ENCODE measurements around the gene ZNF8. TPM values are rescaled to one million over a fixed set of nuclear protein-coding genes. Genes with fewer than 3 reads are reported as not detected.
A peak's percentile ranks its signal among the peaks of the same experiment; 100 is the strongest.

ZNF8 gene
- total and polyA plus RNA-seq, 7 donors = 0.35 to 2.5 (median 1.5) TPM

DNA sequence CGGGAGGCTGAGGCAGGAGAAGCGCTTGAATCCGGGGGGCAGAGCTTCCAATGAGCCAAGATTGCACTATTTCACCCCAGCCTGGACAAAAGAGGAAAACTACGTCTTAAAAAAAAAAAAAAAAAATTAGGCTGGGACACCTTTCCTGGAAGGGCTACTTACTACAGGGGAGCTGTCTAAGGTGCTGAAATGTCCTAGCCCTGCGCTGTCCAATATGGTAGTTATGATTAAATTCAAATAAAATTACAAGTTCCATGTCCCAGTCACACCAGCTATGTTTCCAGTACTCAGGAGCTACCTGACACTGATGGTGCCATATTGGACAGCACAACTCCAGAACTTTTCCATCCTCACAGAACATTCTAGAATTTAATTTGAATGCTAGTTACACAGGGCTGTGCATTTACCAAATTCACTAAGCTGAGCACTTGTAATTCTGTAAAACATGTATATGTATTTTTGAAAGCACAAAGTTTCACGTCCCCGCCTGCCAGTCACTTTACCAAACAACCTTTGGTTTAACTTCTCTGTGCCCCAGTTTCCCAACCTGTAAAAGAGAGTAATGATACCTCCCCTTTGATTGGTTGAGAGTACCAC lies 38.8 kb downstream of the ZNF8 start:
- DNase-seq = no peak
- no peak for ATAC-seq
- Histone ChIP-seq H3K27me3 (ENCODE audit: insufficient read depth in 3 of 3, low read length in 2 of 3) (no peaks in the 10 kb centered on the region), H3K36me3 (ENCODE audit: insufficient read depth in 1 of 2, low read depth in 1 of 2) (peaks cover 9 to 55% of the 10 kb centered on the region in 2 donors), H3K27ac (no peak overlapping the region), H3K4me3 (no peak overlapping the region), H3K9me3 (no peaks in the 10 kb centered on the region), H3K4me1 (no peaks in the 10 kb centered on the region)
- TF ChIP-seq, protein P1, sequence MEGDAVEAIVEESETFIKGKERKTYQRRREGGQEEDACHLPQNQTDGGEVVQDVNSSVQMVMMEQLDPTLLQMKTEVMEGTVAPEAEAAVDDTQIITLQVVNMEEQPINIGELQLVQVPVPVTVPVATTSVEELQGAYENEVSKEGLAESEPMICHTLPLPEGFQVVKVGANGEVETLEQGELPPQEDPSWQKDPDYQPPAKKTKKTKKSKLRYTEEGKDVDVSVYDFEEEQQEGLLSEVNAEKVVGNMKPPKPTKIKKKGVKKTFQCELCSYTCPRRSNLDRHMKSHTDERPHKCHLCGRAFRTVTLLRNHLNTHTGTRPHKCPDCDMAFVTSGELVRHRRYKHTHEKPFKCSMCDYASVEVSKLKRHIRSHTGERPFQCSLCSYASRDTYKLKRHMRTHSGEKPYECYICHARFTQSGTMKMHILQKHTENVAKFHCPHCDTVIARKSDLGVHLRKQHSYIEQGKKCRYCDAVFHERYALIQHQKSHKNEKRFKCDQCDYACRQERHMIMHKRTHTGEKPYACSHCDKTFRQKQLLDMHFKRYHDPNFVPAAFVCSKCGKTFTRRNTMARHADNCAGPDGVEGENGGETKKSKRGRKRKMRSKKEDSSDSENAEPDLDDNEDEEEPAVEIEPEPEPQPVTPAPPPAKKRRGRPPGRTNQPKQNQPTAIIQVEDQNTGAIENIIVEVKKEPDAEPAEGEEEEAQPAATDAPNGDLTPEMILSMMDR (IDR thresholded peaks at IDR 0.05) = no peak
- WGBS, 3 donors = 56 to 67% (median 62%) methylated on average over 7 of the region's 7 CpGs
- intact Hi-C loops (cut with DNase I) = no loop called here

DNA sequence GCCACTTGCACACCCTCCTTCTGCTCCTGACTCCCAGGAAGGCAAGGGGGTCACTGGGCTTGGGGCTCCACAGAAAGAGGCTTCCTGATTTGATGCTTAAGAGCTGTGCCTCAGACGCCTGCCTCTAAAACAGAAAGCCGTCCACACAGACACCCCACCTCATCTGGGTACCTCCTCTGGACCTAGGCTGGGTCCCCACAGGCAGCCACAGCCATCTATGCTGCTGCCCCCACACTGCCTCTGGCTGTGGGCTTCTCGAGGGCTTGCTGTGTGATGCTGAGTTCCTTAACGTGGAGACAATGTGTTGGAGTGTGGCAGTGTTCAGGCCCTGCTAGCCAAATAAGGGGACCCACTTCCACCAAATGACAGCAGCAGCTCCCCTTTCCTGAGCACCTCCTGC lies 39.5 kb downstream of the ZNF8 start:
- peaks cover 5 to 48% of the 10 kb centered on the region in 2 donors for H3K36me3 ChIP-seq (ENCODE audit: insufficient read depth in 1 of 2, low read depth in 1 of 2)
- intact Hi-C loops (cut with DNase I) = no loop called here
- no peak for ATAC-seq
- H3K27ac ChIP-seq = no peak overlapping the region
- no peak for DNase-seq
- no peaks in the 10 kb centered on the region for H3K27me3 ChIP-seq (ENCODE audit: insufficient read depth in 3 of 3, low read length in 2 of 3)
- H3K4me3 ChIP-seq = no peak overlapping the region
- H3K9me3 ChIP-seq = no peaks in the 10 kb centered on the region
- TF ChIP-seq, protein P1 (IDR thresholded peaks at IDR 0.05) = no peak
- 71 to 87% (median 74%) methylated on average over 4 of the region's 4 CpGs for WGBS, 3 donors
- H3K4me1 ChIP-seq = no peaks in the 10 kb centered on the region

DNA sequence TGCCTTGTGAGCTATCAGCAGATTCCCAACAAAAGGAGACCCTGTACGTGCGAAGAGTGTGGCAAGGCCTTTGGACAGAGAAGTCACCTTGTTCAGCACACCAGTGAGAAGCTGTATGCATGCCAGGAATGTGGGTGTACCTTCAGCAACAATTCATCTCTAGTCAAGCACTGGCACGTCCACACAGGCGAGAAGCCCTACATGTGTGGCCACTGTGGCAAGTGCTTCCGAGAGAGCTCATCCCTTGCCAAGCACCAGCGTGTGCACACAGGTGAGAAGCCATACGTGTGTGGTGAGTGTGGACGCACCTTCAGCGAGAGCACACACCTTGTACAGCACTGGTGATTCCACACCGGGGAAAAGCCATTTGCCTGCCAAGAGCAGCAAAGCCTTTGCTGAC lies 40.5 kb downstream of the ZNF8 start:
- Histone ChIP-seq H3K4me1 (no peaks in the 10 kb centered on the region), H3K27ac (no peak overlapping the region), H3K27me3 (ENCODE audit: insufficient read depth in 3 of 3, low read length in 2 of 3) (no peaks in the 10 kb centered on the region), H3K9me3 (no peaks in the 10 kb centered on the region), H3K36me3 (ENCODE audit: insufficient read depth in 1 of 2, low read depth in 1 of 2) (peaks cover 3 to 41% of the 10 kb centered on the region in 2 donors), H3K4me3 (no peak overlapping the region)
- intact Hi-C loops (cut with DNase I) = no loop called here
- DNase-seq (no peak), ATAC-seq (no peak)
- 89 to 91% (median 91%) methylated on average over 10 of the region's 10 CpGs for WGBS, 3 donors
- TF ChIP-seq, protein P1 (IDR thresholded peaks at IDR 0.05) = no peak

DNA sequence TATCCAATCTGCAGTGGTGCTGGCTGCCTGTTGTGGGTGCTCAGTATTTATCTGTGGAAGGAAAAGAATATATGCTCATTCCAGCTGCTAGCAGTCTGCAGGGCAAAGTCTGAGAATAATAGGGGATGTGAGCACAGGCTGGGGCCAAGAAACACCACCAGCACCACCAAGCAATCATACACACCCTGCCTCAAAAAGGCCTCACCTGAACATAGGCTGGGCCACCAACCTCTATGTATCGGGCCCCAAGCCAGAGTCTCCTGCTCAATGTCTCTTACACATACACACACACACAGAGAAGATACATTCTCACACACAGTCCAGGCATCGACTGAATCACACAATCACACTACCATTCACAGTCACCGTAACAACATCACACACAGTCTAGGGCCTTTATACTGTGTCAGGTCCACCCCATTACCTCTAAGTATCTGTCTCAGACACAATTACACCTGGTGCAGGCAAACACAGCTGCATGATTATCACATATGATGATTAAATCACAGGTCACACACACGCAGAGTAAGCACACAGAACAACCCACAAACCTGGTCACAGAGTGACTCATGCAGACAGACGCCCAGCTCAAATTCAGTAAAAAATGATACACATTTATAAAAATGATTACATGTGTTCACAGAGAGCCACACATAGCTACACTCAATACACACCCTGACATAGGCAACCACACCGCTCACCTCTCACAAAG lies 46.7 kb downstream of the ZNF8 start:
- H3K4me1 ChIP-seq = peaks cover 24% of the 10 kb centered on the region
- no peak overlapping the region for H3K27ac ChIP-seq
- no peak for DNase-seq
- H3K9me3 ChIP-seq = no peaks in the 10 kb centered on the region
- no peak for ATAC-seq
- peaks cover 0 to 12% of the 10 kb centered on the region in 2 donors for H3K36me3 ChIP-seq (ENCODE audit: insufficient read depth in 1 of 2, low read depth in 1 of 2)
- 85 to 91% (median 90%) methylated on average over 6 of the region's 6 CpGs for WGBS, 3 donors
- H3K4me3 ChIP-seq = peak overlapping the region; percentile 95
- H3K27me3 ChIP-seq (ENCODE audit: insufficient read depth in 3 of 3, low read length in 2 of 3) = no peaks in the 10 kb centered on the region
- TF ChIP-seq, protein P1 (IDR thresholded peaks at IDR 0.05) = no peak
- intact Hi-C loops (cut with DNase I) = loop anchor here (5.0 kb wide), 2 partner anchors 37 to 127 kb away; partner anchors contain the start of genes ZNF324B (in 1 of the 2) and ZNF497 (in 1 of the 2)
